ENCODE measurements around the gene USH1G. TPM values are rescaled to one million over a fixed set of nuclear protein-coding genes. Genes with fewer than 3 reads are reported as not detected.

The USH1G gene
- polyA plus RNA-seq, 1 donor (not counting 4 experiments of a cell fraction or from before 2014, with no cell fraction given) = 0.34 TPM

GRCh38 chr17:74919440-74920305, 3.4 kb downstream of the USH1G start:
- H3K4me3 ChIP-seq (ENCODE audit: control insufficient read depth in 2 of 3, extremely low read depth in 1 of 3, insufficient read depth in 2 of 3, low read depth in 1 of 3, low read length in 3 of 3) = no peak overlapping the region
- no peaks in the 10 kb centered on the region for H3K9me3 ChIP-seq (ENCODE audit: control insufficient read depth, low read depth, low read length)
- H3K9me1 ChIP-seq (ENCODE audit: control insufficient read depth, extremely low read depth, insufficient read depth, low read length) = no peaks in the 10 kb centered on the region
- no peaks in the 10 kb centered on the region for H3K79me2 ChIP-seq (ENCODE audit: control insufficient read depth, insufficient read depth, low read length)
- DNase-seq (ENCODE audit: low read depth, low spot score) (no peak), FAIRE-seq (no peak)
- peaks cover 28% of the 10 kb centered on the region for H3K27me3 ChIP-seq (ENCODE audit: control insufficient read depth, extremely low read depth, insufficient read depth, low read length)
- dilution Hi-C loops (cut with MboI; ENCODE audit: extremely low pct_ligation_motif_present, low sequenced_read_pairs) = no loop called here
- no peaks in the 10 kb centered on the region for H4K20me1 ChIP-seq (ENCODE audit: control insufficient read depth, extremely low read depth, insufficient read depth, low read length)
- no peak overlapping the region for H3K27ac ChIP-seq (ENCODE audit: control insufficient read depth, insufficient read depth, low read length)
- no peak overlapping the region for H3K9ac ChIP-seq (ENCODE audit: control insufficient read depth, extremely low read depth, insufficient read depth, low read length)
- H3K4me2 ChIP-seq (ENCODE audit: control insufficient read depth, extremely low read depth, insufficient read depth, low read depth, low read length) = no peak overlapping the region
- H2AFZ ChIP-seq (ENCODE audit: control insufficient read depth, low read length) = no peak overlapping the region
- TF ChIP-seq CTCF (optimal IDR thresholded peaks at IDR 0.05 in 1 of 3, IDR thresholded peaks at IDR 0.05 in 1 of 3, conservative IDR thresholded peaks at IDR 0.05 in 1 of 3; ENCODE audit: extremely low read depth in 1 of 3, insufficient read depth in 2 of 3, low read length in 3 of 3) (no peak), EZH2 (IDR thresholded peaks at IDR 0.05; ENCODE audit: low read length) (no peak)
- H3K36me3 ChIP-seq (ENCODE audit: control insufficient read depth in 2 of 2, extremely low read depth in 1 of 2, insufficient read depth in 2 of 2, low read length in 2 of 2) = no peaks in the 10 kb centered on the region
- H3K4me1 ChIP-seq (ENCODE audit: control insufficient read depth, extremely low read depth, insufficient read depth, low read length) = peaks cover 19% of the 10 kb centered on the region

GRCh38 chr17:74918906-74919305, 4.1 kb downstream of the USH1G start:
- FAIRE-seq = no peak
- TF ChIP-seq CTCF (optimal IDR thresholded peaks at IDR 0.05 in 1 of 3, IDR thresholded peaks at IDR 0.05 in 1 of 3, conservative IDR thresholded peaks at IDR 0.05 in 1 of 3; ENCODE audit: extremely low read depth in 1 of 3, insufficient read depth in 2 of 3, low read length in 3 of 3) (no peak), EZH2 (IDR thresholded peaks at IDR 0.05; ENCODE audit: low read length) (no peak)

More at GRCh38 chr17:74918906-74919305, 4.1 kb downstream of the USH1G start:
- Histone ChIP-seq H3K4me2 (ENCODE audit: control insufficient read depth, extremely low read depth, insufficient read depth, low read depth, low read length) (no peak overlapping the region), H2AFZ (ENCODE audit: control insufficient read depth, low read length) (no peak overlapping the region), H3K79me2 (ENCODE audit: control insufficient read depth, insufficient read depth, low read length) (no peaks in the 10 kb centered on the region), H3K4me1 (ENCODE audit: control insufficient read depth, extremely low read depth, insufficient read depth, low read length) (peaks cover 17% of the 10 kb centered on the region), H3K27ac (ENCODE audit: control insufficient read depth, insufficient read depth, low read length) (no peak overlapping the region), H3K9ac (ENCODE audit: control insufficient read depth, extremely low read depth, insufficient read depth, low read length) (no peak overlapping the region), H3K36me3 (ENCODE audit: control insufficient read depth in 2 of 2, extremely low read depth in 1 of 2, insufficient read depth in 2 of 2, low read length in 2 of 2) (no peaks in the 10 kb centered on the region), H3K9me1 (ENCODE audit: control insufficient read depth, extremely low read depth, insufficient read depth, low read length) (no peaks in the 10 kb centered on the region), H3K27me3 (ENCODE audit: control insufficient read depth, extremely low read depth, insufficient read depth, low read length) (peaks cover 20% of the 10 kb centered on the region), H3K9me3 (ENCODE audit: control insufficient read depth, low read depth, low read length) (no peaks in the 10 kb centered on the region), H4K20me1 (ENCODE audit: control insufficient read depth, extremely low read depth, insufficient read depth, low read length) (no peaks in the 10 kb centered on the region), H3K4me3 (ENCODE audit: control insufficient read depth in 2 of 3, extremely low read depth in 1 of 3, insufficient read depth in 2 of 3, low read depth in 1 of 3, low read length in 3 of 3) (no peak overlapping the region)
- dilution Hi-C loops (cut with MboI; ENCODE audit: extremely low pct_ligation_motif_present, low sequenced_read_pairs) = no loop called here
- no peak for DNase-seq (ENCODE audit: low read depth, low spot score)

Data from keratinocyte (primary cell).